ENCODE data around the gene IGFL4.

Gene IGFL4

DNA sequence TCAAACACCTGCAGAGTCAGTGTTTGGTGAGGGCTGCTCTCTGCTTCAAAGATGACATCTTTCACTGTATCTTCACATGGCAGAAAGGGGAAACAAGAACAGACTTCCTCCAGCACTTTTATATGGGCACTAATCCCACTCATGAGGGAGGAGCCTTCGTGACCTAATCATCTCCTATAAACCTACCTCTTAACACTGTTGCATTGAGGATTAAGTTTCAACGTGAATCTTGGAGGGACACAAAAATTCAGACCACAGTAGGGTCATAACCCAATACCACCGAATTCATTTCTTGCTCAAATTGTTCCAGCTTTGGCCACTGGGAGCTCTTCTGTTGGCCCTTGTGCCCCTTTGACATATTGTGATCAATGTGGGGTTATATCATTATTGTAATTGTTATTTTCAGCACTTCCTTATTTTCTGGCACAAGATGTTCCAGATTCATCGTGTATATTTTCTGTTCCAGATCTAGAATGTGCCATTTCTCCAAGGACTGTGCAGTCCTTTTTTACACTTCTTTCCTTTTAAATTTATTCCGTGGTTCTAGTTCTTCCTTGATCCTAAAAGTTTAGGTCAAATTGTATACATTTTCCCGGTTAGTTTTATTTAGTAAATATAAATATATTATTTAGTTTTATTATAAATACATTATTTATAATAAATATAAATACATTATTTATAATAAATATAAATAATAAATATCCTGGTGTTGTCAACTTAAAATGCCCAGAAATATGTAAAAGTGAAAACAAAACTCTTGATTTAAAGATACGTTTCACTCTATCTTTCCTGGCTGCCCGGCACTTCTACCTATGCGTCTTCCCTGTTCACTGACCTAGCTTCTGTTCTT is 35.5 kb upstream of the IGFL4 start:
- no peak for DNase-seq (ENCODE audit: low spot score)
- in situ Hi-C loops (cut with MboI; ENCODE audit: low sequenced_read_pairs, unreplicated experiment), result no loop called here
- TF ChIP-seq, protein P1, sequence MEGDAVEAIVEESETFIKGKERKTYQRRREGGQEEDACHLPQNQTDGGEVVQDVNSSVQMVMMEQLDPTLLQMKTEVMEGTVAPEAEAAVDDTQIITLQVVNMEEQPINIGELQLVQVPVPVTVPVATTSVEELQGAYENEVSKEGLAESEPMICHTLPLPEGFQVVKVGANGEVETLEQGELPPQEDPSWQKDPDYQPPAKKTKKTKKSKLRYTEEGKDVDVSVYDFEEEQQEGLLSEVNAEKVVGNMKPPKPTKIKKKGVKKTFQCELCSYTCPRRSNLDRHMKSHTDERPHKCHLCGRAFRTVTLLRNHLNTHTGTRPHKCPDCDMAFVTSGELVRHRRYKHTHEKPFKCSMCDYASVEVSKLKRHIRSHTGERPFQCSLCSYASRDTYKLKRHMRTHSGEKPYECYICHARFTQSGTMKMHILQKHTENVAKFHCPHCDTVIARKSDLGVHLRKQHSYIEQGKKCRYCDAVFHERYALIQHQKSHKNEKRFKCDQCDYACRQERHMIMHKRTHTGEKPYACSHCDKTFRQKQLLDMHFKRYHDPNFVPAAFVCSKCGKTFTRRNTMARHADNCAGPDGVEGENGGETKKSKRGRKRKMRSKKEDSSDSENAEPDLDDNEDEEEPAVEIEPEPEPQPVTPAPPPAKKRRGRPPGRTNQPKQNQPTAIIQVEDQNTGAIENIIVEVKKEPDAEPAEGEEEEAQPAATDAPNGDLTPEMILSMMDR (IDR thresholded peaks at IDR 0.05; ENCODE audit: borderline replicate concordance, control extremely low read depth, extremely low read depth, insufficient read depth, missing control alignments), result no peak

DNA sequence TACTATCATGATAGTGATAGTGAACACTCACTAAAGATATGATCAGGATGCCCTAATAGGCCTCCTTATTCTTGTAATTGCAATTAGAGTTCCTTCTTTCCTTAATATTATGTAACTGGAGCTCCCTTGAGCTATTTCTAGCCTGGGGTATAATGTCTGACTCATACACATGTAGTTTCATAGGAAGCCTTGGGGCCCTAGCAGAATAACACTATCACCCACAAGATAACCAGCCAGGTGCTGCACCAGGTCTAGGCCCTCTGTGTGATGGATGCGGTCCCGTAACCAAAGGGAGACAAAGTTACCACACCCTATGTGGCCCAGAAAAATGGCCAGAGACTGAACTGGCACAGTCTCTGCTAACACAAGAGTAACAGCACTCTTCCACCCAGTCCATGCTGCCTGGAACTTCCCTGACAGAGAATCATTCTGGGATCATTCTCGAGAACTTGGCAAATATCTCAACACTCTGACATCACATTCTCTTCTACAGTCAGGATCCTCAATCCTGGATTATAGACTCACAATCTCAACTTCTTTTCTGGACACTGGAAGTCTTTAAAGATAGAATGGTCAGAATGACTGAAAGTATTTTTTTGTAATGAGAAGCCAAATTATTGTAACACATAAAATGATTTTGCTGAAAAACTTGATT is 32.6 kb upstream of the IGFL4 start:
- no peak for DNase-seq (ENCODE audit: low spot score)
- in situ Hi-C loops (cut with MboI; ENCODE audit: low sequenced_read_pairs, unreplicated experiment), result no loop called here
- TF ChIP-seq, protein P1 (IDR thresholded peaks at IDR 0.05; ENCODE audit: borderline replicate concordance, control extremely low read depth, extremely low read depth, insufficient read depth, missing control alignments), result no peak

DNA sequence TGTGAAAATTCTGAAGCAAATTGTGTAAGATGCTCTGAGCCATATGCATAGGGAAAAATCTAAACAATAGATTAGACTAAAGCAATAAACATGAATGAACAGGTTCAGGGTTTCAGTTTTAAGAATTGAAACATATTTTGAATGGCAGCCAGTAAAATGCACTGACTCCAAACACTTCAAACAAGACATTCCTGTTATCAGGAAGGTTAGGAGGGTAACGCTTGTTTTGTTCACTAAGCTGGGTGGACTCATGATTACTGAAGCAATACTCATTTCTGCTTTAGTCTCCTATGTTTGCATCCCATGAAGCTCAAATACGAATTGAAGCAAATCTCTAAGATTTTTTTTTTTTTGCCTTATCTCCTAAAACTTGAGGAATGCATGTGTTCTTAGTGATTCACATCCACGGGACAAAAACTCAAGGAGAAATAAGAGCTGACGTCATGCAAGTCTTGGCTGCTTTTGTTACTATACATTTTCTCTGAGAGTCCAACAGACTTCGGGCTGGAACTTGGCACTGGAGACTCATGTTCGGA is 29.1 kb upstream of the IGFL4 start:
- no peak for DNase-seq (ENCODE audit: low spot score)
- TF ChIP-seq, protein P1 (IDR thresholded peaks at IDR 0.05; ENCODE audit: borderline replicate concordance, control extremely low read depth, extremely low read depth, insufficient read depth, missing control alignments), result no peak
- in situ Hi-C loops (cut with MboI; ENCODE audit: low sequenced_read_pairs, unreplicated experiment), result no loop called here

DNA sequence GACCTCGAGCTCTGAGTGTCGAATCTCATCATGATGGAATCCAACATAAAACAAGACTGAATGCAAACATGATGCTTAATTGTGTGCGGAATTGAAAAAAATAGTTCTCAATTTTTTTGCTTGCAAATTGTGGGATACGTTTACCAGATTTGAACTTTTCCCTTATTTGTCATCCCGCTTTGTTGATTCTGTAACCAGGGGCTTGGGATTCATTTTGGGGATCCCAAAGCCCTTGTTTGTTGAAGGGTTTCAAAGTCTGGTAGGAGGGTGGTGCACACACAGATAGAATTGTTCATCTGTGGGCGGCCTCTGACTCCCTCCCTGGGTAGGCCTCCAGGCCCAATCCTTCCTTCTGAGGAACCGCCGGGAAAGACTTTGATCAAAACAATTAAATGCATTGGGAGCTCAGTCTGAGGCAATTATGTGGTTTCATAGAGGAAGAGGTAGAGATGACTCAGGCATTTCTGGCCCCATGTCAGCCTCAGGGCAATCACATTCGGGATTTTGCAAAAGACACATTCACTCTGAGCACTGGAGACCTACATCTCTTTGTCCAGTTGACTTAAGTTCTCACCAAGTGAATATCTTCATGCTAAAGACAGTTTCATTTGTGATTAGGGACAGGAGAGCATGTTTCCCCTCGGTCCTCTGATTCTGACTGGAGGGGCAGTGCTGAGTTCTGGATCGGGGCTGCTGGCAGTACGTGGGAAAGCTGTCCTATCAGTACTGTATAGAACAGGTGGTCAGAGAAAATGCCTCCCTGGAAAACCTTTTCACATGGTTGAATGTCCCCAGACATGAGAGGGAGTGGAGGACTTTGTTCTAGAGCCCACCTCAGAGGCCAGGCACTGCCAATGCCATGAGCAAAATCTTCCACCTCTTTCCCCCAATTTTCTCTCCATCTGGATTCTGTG is 27.8 kb upstream of the IGFL4 start:
- DNase-seq (ENCODE audit: low spot score), result no peak
- TF ChIP-seq, protein P1 (IDR thresholded peaks at IDR 0.05; ENCODE audit: borderline replicate concordance, control extremely low read depth, extremely low read depth, insufficient read depth, missing control alignments), result no peak
- in situ Hi-C loops (cut with MboI; ENCODE audit: low sequenced_read_pairs, unreplicated experiment), result no loop called here

DNA sequence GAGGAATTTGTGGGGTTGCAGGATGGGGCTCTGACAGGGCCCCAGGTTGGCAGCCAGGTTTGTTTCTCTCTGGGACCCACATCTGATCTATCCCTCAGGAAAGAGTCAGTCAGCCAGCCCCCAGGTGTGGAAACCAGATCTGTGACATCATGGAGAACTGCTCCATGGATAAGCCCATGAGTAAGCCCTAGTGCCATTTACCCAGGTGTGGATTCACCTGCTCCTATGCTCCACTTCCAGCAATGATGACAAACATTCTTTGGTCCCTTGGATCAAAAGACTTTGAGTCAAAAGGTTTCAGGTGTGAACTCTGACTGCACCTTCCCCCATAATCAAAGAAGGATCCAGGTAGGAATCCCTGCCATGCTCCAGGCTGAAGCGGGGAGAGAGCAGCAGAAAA is 26.9 kb upstream of the IGFL4 start:
- TF ChIP-seq, protein P1 (IDR thresholded peaks at IDR 0.05; ENCODE audit: borderline replicate concordance, control extremely low read depth, extremely low read depth, insufficient read depth, missing control alignments), result no peak
- DNase-seq (ENCODE audit: low spot score), result no peak
- in situ Hi-C loops (cut with MboI; ENCODE audit: low sequenced_read_pairs, unreplicated experiment), result no loop called here

DNA sequence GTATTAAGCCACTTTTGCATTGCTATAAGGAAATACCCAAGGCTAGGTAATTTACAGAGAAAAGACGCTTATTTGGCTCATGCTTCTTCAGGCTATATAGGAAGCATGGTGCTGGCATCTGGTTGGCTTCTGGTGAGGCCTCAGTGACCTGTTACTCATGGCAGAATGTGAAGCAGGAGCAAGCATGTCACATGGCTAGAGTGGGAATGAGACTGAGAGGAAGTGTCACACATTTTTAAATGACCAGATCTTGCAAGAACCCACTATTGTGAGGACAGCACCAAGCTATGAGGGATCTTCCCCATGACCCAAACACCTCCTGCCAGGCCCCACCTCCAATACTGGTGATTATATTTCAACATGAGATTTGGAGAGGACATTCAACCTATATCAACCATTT is 25.7 kb upstream of the IGFL4 start:
- in situ Hi-C loops (cut with MboI; ENCODE audit: low sequenced_read_pairs, unreplicated experiment), result no loop called here
- DNase-seq (ENCODE audit: low spot score), result no peak
- TF ChIP-seq, protein P1 (IDR thresholded peaks at IDR 0.05; ENCODE audit: borderline replicate concordance, control extremely low read depth, extremely low read depth, insufficient read depth, missing control alignments), result no peak
